ENCODE measurements around the gene MRAS. TPM values are rescaled to one million over a fixed set of nuclear protein-coding genes. Genes with fewer than 3 reads are reported as not detected.

MRAS gene
- polyA plus RNA-seq, 1 donor (not counting 4 experiments of a cell fraction or from before 2014, with no cell fraction given): 7.7 TPM

GRCh38 chr3:138443091-138443490, 94.7 kb downstream of the MRAS start:
- no peak for DNase-seq (ENCODE audit: low read depth, low spot score)

GRCh38 chr3:138443521-138444503, 95.4 kb downstream of the MRAS start:
- no peaks in the 10 kb centered on the region for H3K9me1 ChIP-seq (ENCODE audit: control insufficient read depth, extremely low read depth, insufficient read depth, low read length)
- H3K27ac ChIP-seq (ENCODE audit: control insufficient read depth, insufficient read depth, low read length): no peak overlapping the region
- dilution Hi-C loops (cut with MboI; ENCODE audit: extremely low pct_ligation_motif_present, low sequenced_read_pairs): no loop called here
- H4K20me1 ChIP-seq (ENCODE audit: control insufficient read depth, extremely low read depth, insufficient read depth, low read length): no peaks in the 10 kb centered on the region
- peaks cover 2% of the 10 kb centered on the region for H3K4me1 ChIP-seq (ENCODE audit: control insufficient read depth, extremely low read depth, insufficient read depth, low read length)
- H3K36me3 ChIP-seq (ENCODE audit: control insufficient read depth in 2 of 2, extremely low read depth in 1 of 2, insufficient read depth in 2 of 2, low read length in 2 of 2): no peaks in the 10 kb centered on the region
- no peak overlapping the region for H3K9ac ChIP-seq (ENCODE audit: control insufficient read depth, extremely low read depth, insufficient read depth, low read length)
- H3K4me3 ChIP-seq (ENCODE audit: control insufficient read depth in 2 of 3, extremely low read depth in 1 of 3, insufficient read depth in 2 of 3, low read depth in 1 of 3, low read length in 3 of 3): no peak overlapping the region
- FAIRE-seq: no peak
- no peak overlapping the region for H3K4me2 ChIP-seq (ENCODE audit: control insufficient read depth, extremely low read depth, insufficient read depth, low read depth, low read length)
- no peak for DNase-seq (ENCODE audit: low read depth, low spot score)
- no peaks in the 10 kb centered on the region for H3K27me3 ChIP-seq (ENCODE audit: control insufficient read depth, extremely low read depth, insufficient read depth, low read length)
- TF ChIP-seq CTCF (optimal IDR thresholded peaks at IDR 0.05 in 1 of 3, IDR thresholded peaks at IDR 0.05 in 1 of 3, conservative IDR thresholded peaks at IDR 0.05 in 1 of 3; ENCODE audit: extremely low read depth in 1 of 3, insufficient read depth in 2 of 3, low read length in 3 of 3) (no peak), EZH2 (IDR thresholded peaks at IDR 0.05; ENCODE audit: low read length) (no peak)
- H2AFZ ChIP-seq (ENCODE audit: control insufficient read depth, low read length): no peak overlapping the region
- H3K9me3 ChIP-seq (ENCODE audit: control insufficient read depth, low read depth, low read length): no peaks in the 10 kb centered on the region
- no peaks in the 10 kb centered on the region for H3K79me2 ChIP-seq (ENCODE audit: control insufficient read depth, insufficient read depth, low read length)

More at GRCh38 chr3:138443091-138443490, 94.7 kb downstream of the MRAS start:
- Histone ChIP-seq H3K27ac (ENCODE audit: control insufficient read depth, insufficient read depth, low read length) (no peak overlapping the region), H3K9ac (ENCODE audit: control insufficient read depth, extremely low read depth, insufficient read depth, low read length) (no peak overlapping the region), H3K4me3 (ENCODE audit: control insufficient read depth in 2 of 3, extremely low read depth in 1 of 3, insufficient read depth in 2 of 3, low read depth in 1 of 3, low read length in 3 of 3) (no peak overlapping the region), H3K36me3 (ENCODE audit: control insufficient read depth in 2 of 2, extremely low read depth in 1 of 2, insufficient read depth in 2 of 2, low read length in 2 of 2) (no peaks in the 10 kb centered on the region), H3K79me2 (ENCODE audit: control insufficient read depth, insufficient read depth, low read length) (no peaks in the 10 kb centered on the region), H3K27me3 (ENCODE audit: control insufficient read depth, extremely low read depth, insufficient read depth, low read length) (no peaks in the 10 kb centered on the region), H2AFZ (ENCODE audit: control insufficient read depth, low read length) (no peak overlapping the region), H3K4me2 (ENCODE audit: control insufficient read depth, extremely low read depth, insufficient read depth, low read depth, low read length) (no peak overlapping the region), H4K20me1 (ENCODE audit: control insufficient read depth, extremely low read depth, insufficient read depth, low read length) (no peaks in the 10 kb centered on the region), H3K9me3 (ENCODE audit: control insufficient read depth, low read depth, low read length) (no peaks in the 10 kb centered on the region), H3K4me1 (ENCODE audit: control insufficient read depth, extremely low read depth, insufficient read depth, low read length) (peaks cover 2% of the 10 kb centered on the region), H3K9me1 (ENCODE audit: control insufficient read depth, extremely low read depth, insufficient read depth, low read length) (no peaks in the 10 kb centered on the region)
- dilution Hi-C loops (cut with MboI; ENCODE audit: extremely low pct_ligation_motif_present, low sequenced_read_pairs): no loop called here
- FAIRE-seq: no peak
- TF ChIP-seq EZH2 (IDR thresholded peaks at IDR 0.05; ENCODE audit: low read length): no peak
- TF ChIP-seq CTCF (optimal IDR thresholded peaks at IDR 0.05 in 1 of 3, IDR thresholded peaks at IDR 0.05 in 1 of 3, conservative IDR thresholded peaks at IDR 0.05 in 1 of 3; ENCODE audit: extremely low read depth in 1 of 3, insufficient read depth in 2 of 3, low read length in 3 of 3): no peak
